ENCODE results near the gene KLF17.

The KLF17 gene, protein sequence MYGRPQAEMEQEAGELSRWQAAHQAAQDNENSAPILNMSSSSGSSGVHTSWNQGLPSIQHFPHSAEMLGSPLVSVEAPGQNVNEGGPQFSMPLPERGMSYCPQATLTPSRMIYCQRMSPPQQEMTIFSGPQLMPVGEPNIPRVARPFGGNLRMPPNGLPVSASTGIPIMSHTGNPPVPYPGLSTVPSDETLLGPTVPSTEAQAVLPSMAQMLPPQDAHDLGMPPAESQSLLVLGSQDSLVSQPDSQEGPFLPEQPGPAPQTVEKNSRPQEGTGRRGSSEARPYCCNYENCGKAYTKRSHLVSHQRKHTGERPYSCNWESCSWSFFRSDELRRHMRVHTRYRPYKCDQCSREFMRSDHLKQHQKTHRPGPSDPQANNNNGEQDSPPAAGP

DNA sequence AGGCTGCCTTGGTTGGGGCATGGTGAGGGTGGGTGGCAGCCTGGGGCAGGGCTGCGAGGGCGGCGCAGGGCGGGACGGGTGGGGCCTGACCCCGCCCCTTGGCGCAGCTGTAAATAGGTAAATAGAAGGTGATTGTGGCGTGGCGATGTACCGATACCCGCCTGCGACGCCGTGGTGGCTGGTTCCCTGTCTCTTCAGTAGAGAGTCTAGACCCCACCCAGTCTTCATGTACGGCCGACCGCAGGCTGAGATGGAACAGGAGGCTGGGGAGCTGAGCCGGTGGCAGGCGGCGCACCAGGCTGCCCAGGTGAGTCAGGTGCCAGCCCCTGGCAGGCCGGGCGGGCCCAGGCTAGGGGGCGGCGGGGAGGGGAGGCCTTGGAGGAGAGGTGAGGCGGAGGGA, at the start of gene KLF17:
TSS of gene KLF17 (plus strand) at position 140 of the 400 bp plus-strand sequence. CDS start at position 227, 87 bp downstream.
- DNase-seq, result no peak

DNA sequence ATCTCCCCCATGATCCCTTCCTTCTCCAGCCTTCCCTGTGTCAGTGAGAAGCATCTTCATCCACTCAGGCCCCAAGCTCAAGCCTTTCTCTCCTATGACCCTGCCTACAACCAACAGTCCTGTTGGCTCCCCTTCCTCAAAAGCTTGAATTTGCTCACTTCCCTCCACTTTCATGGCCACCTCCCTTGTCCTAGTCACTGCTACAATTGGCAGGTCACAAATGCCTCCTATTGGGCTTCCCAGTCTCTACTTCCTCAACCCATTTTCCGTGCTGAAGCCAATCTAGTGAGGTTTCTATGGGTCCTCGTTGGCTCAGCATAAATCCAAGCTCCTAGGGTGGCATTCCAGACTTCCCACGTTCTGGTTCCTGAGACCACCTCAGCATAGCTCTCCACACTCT, 47.2 kb upstream of the KLF17 start:
- no peak for DNase-seq

DNA sequence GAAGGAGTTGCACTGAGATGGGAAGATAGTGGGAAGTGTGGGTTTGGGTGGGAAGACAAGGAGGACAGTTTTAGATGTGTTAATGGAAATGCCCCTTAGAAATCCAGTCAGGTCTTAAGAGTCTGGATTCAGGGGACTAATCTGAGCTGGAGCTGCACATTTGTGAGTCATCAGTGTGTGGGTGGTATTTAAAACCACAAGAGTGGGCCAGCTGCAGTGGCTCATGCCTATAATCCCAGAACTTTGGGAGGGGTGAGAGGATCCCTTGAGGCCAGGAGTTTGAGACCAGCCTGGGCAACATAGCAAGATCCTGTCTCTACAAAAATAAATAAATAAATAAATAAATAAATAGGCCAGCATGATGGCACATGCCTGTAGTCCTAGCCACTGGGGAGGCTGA, 46.4 kb upstream of the KLF17 start:
- no peak for DNase-seq

DNA sequence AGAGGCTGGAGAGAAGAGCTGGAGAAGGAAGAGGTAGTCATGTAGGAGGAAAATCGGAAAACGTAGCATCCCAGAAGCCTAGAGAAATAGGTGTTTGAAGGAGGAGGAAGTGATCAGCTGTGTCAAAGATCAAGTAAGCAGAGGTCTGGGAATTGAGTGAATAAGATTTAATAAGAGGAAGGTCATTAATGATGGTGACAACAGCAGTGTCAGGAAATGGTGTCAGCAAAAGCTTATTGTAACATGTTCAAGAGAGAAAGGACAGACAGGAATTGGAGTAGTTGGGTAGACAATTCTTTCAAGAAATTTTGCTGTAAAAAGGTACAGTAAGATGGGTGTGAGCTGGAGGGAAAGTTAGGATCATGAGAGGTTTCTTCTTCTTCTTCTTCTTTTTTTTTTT, 45.8 kb upstream of the KLF17 start:
- no peak for DNase-seq

DNA sequence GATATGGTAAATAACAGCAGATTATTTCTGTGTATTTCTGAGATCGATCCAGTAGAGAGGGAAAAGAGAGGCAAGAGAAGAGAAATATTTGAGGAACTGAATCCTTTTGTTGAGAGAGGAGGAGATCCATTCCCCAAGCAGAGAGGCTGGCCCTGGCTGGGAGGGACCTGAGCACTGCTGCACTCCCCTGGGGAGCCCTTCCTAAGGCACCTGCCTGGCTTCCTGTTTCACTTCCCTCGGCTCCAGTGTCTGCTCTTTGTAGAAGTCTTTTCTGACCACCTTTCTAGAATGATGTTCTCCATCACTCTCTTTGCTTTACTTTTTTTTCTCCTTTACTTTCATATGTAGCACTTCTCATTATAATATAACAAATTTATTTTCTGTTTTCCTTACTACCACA, 45.1 kb upstream of the KLF17 start:
- no peak for DNase-seq

DNA sequence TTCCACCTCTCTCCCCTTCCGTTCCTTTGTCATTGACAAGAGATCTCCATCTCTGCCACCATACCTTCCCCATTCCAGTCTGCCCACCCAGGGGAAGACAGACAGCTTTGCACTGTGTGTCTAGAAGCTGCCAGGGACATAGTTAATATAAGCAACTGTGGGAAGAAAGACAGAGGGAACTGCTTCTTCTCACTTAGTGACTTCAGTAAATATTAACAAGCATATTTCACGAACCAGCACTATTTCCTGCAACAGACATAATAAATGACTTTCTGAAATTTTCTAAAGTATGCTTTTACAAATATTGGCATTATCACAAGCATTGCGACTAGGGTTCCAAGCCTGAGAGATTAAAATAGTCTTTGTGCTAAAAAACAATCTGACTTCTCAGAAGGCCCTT, 44.2 kb upstream of the KLF17 start:
- no peak for DNase-seq

DNA sequence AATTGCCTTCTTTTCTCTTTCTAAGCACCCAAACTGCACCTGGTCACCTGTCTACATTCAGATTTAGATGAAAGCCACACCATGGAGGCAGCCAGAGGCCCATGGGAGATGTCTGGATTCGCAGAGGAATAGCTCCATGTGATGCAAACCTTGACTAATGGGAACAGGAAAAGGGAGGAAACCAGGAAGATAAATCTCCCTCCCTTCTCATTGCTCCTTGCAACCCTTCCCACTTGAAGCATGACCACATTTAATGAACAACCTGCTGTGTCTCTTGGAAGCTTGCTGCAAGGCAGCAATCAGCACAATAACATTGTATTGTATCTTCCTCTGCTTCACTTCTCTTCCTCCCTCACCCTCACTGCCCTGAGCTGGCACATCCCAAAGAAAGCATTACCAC, 42.6 kb upstream of the KLF17 start:
- DNase-seq, result no peak

DNA sequence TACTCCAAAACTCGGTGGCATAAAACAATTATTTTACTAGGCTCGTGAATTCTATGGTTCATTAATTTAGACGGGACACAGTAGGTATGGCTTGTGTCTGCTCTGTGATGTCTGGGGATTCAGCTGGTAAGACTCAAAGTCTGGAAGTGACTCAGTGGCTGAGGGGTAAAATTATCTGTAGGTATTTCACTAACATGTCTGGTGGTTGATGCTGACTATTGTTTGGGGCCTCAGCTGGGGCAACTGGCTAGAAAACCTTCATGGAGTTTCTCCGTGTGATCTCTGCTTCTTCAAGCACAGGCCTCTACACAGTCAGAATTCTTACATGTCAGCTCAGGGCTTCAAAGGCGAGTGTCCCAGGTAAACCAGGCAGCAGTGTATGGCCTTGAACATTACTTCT, 41.2 kb upstream of the KLF17 start:
- no peak for DNase-seq

DNA sequence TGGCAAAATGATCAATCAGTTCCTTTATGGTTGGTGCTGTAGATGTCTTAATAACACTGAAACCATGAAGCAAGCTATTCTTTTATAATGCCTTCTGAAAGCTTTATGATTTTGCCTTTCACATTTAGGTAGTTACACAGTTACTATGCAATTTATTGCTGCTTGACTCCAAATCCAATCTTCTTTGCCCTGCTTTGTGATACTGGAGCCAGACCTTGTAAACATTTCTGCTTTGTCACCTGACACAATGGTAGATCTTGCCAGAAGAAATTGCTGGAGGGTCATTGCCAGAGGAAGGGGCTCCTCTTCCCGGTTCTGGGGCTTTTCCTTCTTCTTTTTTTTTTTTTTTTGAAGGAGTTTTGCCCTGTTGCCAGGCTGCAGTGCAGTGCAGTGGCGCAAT, 40.5 kb upstream of the KLF17 start:
- no peak for DNase-seq

DNA sequence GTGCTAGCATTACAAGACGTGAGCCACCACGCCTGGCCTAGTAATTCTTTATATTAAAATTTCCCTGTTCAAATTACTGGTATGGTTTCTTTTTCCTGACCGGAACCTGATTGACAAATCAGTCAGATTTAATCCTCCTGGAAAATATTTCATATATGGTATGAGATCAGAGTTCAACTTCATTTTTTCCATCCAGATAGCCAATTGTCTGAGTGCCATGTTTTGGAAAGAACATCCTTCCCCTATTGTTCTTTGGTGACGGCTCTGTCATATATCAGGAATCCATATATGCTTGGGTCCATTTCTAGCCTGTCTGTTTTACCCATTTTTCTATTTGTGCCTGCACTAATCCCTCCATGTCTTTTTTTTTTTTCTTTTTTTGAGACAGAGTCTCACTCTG, 39.1 kb upstream of the KLF17 start:
- no peak for DNase-seq

DNA sequence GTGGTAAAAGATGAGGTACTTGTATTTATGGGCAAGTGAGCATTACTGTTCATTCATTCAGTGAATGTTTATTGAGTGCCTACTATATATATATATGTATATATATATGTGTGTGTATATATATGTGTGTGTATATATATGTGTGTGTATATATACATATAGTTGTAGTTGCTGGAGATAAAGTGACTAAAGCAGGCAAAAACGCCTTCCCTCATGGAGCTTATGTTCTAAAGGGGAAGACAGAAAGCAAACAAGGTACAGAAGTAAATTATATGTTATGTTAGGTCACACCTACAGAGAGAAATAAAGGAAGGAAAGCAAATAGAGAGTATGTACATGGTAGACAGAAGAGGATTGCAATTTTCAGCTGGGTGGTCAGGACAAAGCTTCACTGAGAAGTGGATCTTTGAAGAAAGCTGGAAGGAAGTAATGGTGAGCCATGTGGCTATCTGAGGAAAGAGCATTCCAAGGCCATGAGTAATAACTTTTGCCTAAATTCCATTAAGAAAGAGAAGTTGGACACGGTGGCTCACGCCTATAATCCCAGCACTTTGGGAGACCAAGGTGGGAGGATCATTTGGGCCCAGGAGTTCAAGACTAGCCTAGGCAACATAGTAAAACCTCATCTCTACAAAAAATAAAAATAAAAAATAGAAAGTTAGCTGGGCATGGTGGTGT, 33.5 kb upstream of the KLF17 start:
- no peak for DNase-seq

DNA sequence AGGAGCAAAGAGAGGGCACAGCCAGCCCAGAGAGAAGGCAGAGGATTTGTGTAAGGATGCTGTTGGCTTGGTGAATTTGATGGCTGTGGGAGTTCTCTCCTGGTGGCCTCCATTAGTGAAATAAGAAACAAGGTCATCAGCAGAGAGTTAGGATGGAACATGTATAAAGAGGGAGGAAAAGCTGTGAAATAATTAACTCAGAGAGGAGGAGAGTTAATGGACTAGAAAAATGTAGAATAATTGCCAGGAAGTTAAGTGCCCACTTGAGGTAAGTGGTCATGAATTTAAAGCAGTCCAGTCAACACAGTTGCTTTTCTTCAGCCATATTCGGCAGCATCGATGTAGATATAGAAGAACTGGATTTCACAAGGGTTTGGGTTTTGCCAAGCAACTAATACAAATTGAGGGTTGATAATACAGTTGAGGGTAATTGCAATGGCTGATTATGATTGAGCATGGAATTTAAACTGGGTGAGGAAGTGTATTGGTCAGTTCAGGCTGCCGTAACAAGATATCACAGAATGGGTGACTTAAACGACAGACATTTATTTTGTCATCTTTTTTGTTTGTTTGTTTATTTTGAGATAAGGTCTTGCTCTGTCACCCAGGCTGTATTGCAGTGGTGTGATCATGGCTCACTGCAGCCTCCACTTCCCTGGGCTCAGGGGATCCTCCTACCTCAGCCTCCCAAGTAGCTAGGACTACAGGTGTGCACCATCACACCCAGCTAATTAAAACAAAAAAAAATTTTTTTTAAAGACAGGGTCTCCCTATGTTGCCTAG, 31.7 kb upstream of the KLF17 start:
- DNase-seq, result no peak

DNA sequence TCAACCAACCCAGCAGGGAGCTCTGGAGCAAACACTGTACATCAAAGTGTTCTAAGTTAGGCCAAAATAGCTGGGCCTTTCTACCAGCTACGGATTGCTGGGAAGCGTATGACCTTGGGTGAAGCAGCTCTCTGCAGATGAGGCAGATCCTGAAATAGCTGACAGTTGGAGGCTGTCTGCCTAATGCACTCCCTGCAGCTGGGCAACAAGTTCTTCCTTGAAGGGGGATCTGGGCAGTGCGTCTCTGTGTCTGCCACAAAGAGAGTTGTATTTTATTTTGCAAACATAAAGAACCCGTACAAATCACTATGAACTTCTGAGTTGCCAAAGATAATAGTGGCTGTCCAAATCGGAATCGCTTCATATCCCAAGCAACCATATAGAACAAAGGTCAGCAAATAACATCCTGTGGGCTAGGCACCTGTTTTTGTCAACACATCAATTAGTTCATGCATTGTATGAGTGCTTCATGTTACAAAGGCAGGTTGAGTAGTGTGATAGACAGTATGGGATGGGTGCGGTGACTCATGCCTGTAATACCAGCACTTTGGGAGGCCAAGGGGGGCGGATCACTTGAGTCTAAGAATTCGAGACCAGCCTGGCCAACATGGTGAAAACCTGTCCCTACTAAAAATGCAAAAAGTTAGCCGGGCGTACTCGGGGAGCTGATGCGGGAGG, 29.1 kb upstream of the KLF17 start:
- DNase-seq, result no peak

DNA sequence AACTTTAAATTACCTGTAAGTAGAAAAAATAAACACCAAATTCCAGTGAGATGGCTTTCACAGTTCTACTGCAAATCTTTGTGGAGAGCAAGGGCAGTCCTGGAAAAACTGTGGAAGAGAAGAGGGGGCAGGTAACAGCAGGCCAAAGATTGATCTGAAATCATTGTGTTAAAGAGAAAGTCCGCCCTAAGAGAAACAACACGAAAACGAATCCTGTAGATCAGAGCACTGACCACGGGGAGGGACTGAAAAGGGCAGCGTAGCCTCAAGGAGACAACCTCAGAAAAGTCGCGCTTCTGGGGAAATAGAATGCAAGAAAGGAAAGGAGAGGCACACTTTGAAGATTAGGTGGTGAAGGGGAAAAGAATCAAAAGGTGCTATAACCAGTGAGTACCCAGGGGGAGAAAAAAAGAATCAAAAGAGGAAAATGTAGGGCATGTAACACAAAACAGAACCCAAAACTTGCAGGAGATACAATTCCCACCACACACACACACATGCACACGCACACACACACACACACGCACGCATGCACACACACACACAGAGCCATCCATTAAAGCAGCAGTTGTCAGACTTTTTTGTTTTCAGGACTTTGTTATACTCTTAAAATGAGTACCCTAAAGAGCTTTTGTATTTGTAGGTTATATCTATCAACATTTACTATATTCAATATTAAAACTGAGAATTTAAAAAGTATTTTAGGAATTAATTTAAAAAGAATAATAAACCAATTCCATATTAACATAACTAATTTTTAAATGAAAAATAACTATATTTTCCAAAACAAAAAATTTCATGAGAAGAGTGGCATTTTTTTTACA, 28.0 kb upstream of the KLF17 start:
- DNase-seq, result no peak

DNA sequence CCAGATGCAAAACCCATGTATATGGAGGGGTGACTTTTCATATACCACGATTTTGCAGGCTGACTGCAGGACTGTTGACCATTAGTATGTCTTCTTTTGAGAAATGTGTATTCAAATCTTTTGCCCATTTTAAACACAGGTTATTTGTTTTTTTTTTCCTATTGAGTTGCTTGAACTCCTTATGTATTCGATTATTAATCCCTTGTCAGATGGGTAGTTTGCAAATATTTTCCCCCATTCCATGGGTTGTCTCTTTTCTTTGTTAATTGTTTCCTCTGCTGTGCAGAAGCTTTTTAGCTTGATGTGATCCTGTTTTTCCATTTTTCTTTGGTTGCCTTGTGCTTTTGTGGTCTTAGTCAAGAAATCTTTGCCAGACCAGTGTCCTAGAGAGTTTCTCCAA, 24.6 kb upstream of the KLF17 start:
- no peak for DNase-seq

DNA sequence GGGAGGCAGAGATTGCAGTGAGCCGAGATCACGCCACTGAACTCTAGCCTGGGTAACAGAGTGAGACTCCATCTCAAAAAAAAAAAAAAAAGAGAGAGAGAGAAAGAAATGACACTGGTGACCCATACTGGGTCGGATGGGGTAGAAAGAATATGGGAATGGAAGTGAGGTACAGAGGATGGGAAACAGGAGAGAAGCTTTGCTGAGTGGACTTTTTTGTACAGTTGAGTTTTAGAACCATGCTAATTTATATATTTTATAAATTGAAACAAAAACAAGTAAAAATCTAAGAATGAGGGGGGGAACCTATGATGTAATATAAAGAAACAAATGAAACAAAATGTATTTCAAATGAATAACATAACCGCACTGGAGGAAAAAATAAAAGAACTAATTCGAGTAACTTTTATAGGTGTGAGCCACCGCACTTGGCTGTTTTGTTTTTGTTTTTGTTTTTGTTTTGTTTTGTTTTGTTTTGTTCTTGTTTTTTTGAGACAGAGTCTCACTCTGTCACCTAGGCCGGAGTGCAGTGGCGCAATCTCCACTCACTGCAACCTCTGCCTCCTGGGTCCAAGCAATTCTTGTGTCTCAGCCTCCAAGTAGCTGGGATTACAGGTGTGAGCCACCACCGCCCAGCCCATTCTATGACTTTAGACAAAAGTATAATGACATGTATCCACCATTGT, 18.3 kb upstream of the KLF17 start:
- DNase-seq, result no peak

DNA sequence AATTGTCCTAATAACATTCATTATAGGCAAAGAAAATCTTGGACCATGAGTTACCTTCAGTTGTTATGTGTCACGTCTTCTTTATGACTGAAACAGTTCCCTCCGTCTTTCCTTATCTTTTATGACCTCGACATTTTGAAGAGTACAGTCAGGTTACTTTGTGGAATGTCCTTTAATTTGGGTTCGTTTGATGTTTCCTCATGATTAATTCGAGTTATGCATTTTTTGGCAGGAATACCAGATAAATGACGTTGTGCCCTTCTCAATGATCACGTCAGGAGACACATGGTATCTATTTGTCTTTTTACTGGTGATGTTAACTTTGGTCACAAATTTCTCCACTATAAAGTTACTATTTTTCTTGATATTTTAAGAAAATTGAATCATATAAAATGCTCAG, 17.3 kb upstream of the KLF17 start:
- DNase-seq, result no peak

DNA sequence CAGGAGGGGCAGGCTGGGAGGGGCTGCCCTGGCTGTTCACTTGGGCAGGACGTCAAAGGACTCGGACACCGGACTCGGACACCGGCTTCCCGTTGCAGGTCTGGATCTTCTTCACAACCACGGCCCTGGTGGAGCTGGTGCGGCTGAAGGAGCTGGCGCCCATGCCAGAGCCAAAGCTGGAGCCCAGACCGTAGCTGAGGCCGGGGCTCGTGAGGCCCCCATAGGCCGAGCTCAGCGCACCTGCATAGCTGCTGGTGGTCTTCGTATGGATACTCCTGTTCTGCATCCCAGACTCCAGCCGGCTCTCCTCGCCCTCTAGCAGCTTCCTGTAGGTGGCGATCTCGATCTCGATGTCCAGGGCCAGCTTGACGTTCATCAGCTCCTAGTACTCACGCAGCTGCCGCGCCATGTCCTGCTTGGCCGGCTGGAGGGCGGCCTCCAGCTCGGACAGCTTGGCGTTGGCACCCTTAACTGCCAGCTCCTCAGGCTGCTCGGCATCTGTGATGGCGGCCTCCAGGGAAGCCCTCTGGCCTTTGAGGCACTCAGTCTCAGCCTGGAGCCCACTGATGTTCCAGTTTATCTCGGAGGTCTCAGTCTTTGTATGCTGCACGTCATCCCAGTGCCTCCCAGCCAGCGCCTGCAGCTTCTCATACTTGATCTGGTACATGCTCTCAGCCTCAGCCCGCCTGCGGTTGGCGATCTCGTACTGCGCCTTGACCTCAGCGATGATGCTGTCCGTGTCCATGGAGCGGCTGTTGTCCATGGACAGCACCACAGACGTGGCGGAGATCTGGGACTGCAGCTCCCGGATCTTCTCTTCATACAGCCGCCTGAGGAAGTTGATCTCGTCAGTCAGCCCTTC, 15.1 kb upstream of the KLF17 start:
- DNase-seq, result no peak

DNA sequence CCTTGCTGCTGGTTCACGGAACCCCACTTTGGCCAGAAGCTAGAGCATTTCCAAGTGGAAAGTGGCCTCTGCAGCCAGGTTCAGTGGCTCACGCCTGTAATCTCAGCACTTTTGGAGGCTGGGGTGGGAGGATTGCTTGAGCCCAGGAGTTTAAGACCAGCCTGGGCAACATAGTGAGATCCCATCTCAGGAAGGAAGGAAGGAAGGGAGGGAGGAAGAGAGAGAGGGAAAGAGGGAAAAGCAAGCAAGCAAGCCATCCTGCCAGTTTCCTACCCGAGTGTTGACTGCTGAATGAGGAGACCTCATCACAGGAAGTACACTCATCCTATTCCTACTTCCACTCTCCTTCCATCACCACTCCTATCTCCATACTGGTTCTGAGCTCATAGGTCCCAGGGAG, 12.8 kb upstream of the KLF17 start:
- DNase-seq, result no peak

DNA sequence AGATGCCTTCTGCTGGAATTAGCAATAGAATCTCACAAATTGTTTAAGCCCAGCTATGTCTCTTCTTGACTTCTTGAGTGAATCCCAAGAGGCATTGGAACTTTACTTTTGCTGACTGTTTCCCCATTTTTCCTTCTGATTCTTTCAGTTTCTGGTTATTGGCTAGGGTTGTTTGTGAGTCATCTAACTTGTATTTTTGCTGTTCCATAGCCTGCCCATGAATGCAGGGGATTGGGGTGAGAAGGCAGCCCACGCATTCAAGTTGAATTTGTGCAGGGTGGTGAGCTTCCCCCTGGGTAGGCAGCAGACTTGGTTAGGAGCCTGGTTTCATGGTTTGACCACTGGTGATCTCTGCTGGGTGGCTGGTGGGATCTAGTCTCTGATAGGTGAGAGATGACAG, 10.4 kb upstream of the KLF17 start:
- DNase-seq, result no peak

DNA sequence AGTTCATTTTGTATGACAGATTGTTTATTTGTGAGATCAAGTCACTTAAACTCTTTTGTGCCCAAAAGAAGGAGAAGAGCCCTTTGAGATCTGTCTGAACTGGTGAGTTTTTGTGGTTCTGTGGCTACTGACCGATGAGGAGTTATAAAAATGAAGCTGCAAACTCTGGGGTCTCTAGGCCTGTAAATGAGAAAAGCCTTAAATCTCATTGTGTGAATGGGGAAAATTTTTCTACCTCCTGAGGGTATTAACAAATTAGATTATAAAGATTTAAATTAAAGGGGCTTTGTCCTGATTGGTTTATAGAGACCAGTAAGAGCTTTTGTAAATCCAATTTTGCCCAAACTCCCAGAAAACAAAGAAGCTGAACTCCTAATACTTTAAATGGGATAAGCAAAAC, 9.7 kb upstream of the KLF17 start:
- no peak for DNase-seq
